GM12878 (cell line): ENCODE results near the gene THUMPD3. TPM values are rescaled to one million over a fixed set of nuclear protein-coding genes. Genes with fewer than 3 reads are reported as not detected.
A peak's percentile ranks its signal among the peaks of the same experiment; 100 is the strongest.

Experiments used
- ETV6 ChIP-seq, 2 experiments: fragments of 450-650 bp in 1 of 2; IDR thresholded peaks in 1 of 2; conservative IDR thresholded peaks in 1 of 2; 2 replicates each; pipeline ENCODE4 v1.6.1; 2014; ENCODE audit warnings: antibody characterized with exemption in 1 of 2, borderline replicate concordance in 1 of 2, low read depth in 1 of 2, mild to moderate bottlenecking in 1 of 2, moderate library complexity in 1 of 2
- HCFC1 ChIP-seq: fragments of 150-350 bp; IDR thresholded peaks from 2 replicates; pipeline ENCODE4 v1.6.1; 2014; ENCODE audit warnings: low read length
- HDGF ChIP-seq: fragments of 450-650 bp; IDR thresholded peaks from 2 replicates; pipeline ENCODE4 v1.6.1; 2016; ENCODE audit warnings: antibody characterized with exemption
- JUND ChIP-seq: IDR thresholded peaks from 2 replicates; pipeline ENCODE4 v1.6.1; 2012; ENCODE audit warnings: low read depth, mild to moderate bottlenecking, low read length, improper control_type of control experiment, moderate library complexity
- NFIC ChIP-seq: IDR thresholded peaks from 2 replicates; pipeline ENCODE4 v1.6.1; 2012; ENCODE audit warnings: low read depth, mild to moderate bottlenecking, inconsistent platforms, low read length, moderate library complexity
- NFYB ChIP-seq: IDR thresholded peaks from 2 replicates; pipeline ENCODE4 v1.6.1; 2011; ENCODE audit warnings: low read depth, mild to moderate bottlenecking, low read length, improper control_type of control experiment, moderate library complexity; ENCODE audit not compliant: insufficient read depth
- POU2F2 ChIP-seq: IDR thresholded peaks from 3 replicates; pipeline ENCODE4 v1.6.1; 2011; ENCODE audit warnings: low read depth, mild to moderate bottlenecking, low read length, borderline replicate concordance
- RELB ChIP-seq: fragments of 450-650 bp; IDR thresholded peaks from 2 replicates; pipeline ENCODE4 v1.6.1; 2017; ENCODE audit warnings: low read depth, mild to moderate bottlenecking, moderate library complexity
- SMAD5 ChIP-seq: IDR thresholded peaks from 2 replicates; pipeline ENCODE4 v1.6.1; 2016; ENCODE audit warnings: antibody characterized with exemption, low read depth
- SP1 ChIP-seq: IDR thresholded peaks from one replicate; pipeline ENCODE4 v1.6.1; 2011; ENCODE audit warnings: low read depth, low read length
- ZNF217 ChIP-seq: fragments of 450-650 bp; IDR thresholded peaks from 2 replicates; pipeline ENCODE4 v1.6.1; 2017; ENCODE audit warnings: antibody characterized with exemption, mild to moderate bottlenecking
- polyA plus RNA-seq, 11 experiments: library from polyadenylated mRNA; depleted of rRNA in 4 of 11; unstranded in 6 of 11; stranded (reverse) in 5 of 11; fragments of >200 nt; fragmentation: Nextera tagmentation in 4 of 11; fragmentation: Illumina TruSeq in 1 of 11; extraction: Ambion mirVana in 4 of 11; extraction: Trizol in 1 of 11; gene quantifications; 1 replicate in 1 of 11; 2 replicates in 10 of 11; pipeline versions ENCODE4 v1.2.1 to v1.2.3, GENCODE V29; 2011 to 2016; ENCODE audit warnings: inconsistent platforms in 2 of 11, missing spikeins in 2 of 11, low read depth in 1 of 11
- total RNA-seq, 4 experiments: library from RNA; depleted of rRNA in 3 of 4; stranded (reverse); fragments of >200 nt in 3 of 4; fragmentation: Illumina TruSeq in 1 of 4; extraction: Trizol in 1 of 4; gene quantifications; 2 replicates each; pipeline versions ENCODE4 v1.2.1 to v1.2.3, GENCODE V29; 2013 to 2021

Gene THUMPD3
- total and polyA plus RNA-seq, 10 of the 15 experiments (the other 5 are each of a cell fraction or from before 2014, with no cell fraction given): 28.7 to 47.4 (median 41.8) TPM

- TF ChIP-seq ETV6 (conservative IDR thresholded peaks at IDR 0.05 in 1 of 2, IDR thresholded peaks at IDR 0.05 in 1 of 2; ENCODE audit: borderline replicate concordance in 1 of 2, low read depth in 1 of 2) (no peak), JUND (no peak), SMAD5 (no peak), HCFC1 (peak; percentile 4; the same call in 1 of the 2 replicates), SP1 (no peak), POU2F2 (peak; percentile 2; the same call in 1 of the 3 replicates), HDGF (no peak), ZNF217 (no peak), NFYB (no peak), RELB (0 out of 2 replicates have a peak, but pooled peaks have one; percentile 13), NFIC (no peak)
These were observed 33.4 kb downstream of the THUMPD3 start (continued) for GRCh38 chr3:9396301-9396631.
